ENCODE measurements around the gene PCSK6. TPM values are rescaled to one million over a fixed set of nuclear protein-coding genes. Genes with fewer than 3 reads are reported as not detected.

PCSK6 gene
- total RNA-seq, 4 donors from 2014 or later, result 12.8 to 23.2 (median 18.4) TPM

- Histone ChIP-seq H3K4me3 (no peak overlapping the region), H3K27ac (no peak overlapping the region), H3K36me3 (no peaks in the 10 kb centered on the region), H3K9me3 (peaks cover 0 to 13% (median 0%) of the 10 kb centered on the region in 3 donors), H3K4me1 (peaks cover 0 to 21% (median 9%) of the 10 kb centered on the region in 3 donors), H3K27me3 (no peaks in the 10 kb centered on the region)
- ATAC-seq, result no peak
- TF ChIP-seq, protein P1, sequence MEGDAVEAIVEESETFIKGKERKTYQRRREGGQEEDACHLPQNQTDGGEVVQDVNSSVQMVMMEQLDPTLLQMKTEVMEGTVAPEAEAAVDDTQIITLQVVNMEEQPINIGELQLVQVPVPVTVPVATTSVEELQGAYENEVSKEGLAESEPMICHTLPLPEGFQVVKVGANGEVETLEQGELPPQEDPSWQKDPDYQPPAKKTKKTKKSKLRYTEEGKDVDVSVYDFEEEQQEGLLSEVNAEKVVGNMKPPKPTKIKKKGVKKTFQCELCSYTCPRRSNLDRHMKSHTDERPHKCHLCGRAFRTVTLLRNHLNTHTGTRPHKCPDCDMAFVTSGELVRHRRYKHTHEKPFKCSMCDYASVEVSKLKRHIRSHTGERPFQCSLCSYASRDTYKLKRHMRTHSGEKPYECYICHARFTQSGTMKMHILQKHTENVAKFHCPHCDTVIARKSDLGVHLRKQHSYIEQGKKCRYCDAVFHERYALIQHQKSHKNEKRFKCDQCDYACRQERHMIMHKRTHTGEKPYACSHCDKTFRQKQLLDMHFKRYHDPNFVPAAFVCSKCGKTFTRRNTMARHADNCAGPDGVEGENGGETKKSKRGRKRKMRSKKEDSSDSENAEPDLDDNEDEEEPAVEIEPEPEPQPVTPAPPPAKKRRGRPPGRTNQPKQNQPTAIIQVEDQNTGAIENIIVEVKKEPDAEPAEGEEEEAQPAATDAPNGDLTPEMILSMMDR (IDR thresholded peaks at IDR 0.05), result no peak
- TF ChIP-seq EP300 (IDR thresholded peaks at IDR 0.05), result no peak
- no peak for TF ChIP-seq POLR2A (IDR thresholded peaks at IDR 0.05)
- TF ChIP-seq POLR2AphosphoS5 (IDR thresholded peaks at IDR 0.05), result no peak
- WGBS, 2 donors (ENCODE audit: low coverage in 1 of 2), result 74 to 75% methylated on average over 3 of the region's 3 CpGs
Observed at GRCh38 chr15:101448336-101448735, 41.2 kb downstream of the PCSK6 start.

- 73 to 88% methylated on average over 8 to 13 of the region's 20 CpGs for WGBS, 2 donors (ENCODE audit: low coverage in 1 of 2)
- TF ChIP-seq, protein P1 (IDR thresholded peaks at IDR 0.05), result no peak
- TF ChIP-seq POLR2A (IDR thresholded peaks at IDR 0.05) (no peak), EP300 (IDR thresholded peaks at IDR 0.05) (no peak), POLR2AphosphoS5 (IDR thresholded peaks at IDR 0.05) (no peak)
- no peak overlapping the region for H3K27ac ChIP-seq
Observed at GRCh38 chr15:101447561-101448071, 41.9 kb downstream of the PCSK6 start.

GRCh38 chr15:101447168-101447533 lies 42.4 kb downstream of the PCSK6 start:
- WGBS, 2 donors (ENCODE audit: low coverage in 1 of 2), result 80% methylated on average over 1 of the region's 2 CpGs; no CpG with 5 or more reads in 1 of the 2 donors
- H3K9me3 ChIP-seq, result peaks cover 0 to 13% (median 0%) of the 10 kb centered on the region in 3 donors
- no peaks in the 10 kb centered on the region for H3K27me3 ChIP-seq
- no peaks in the 10 kb centered on the region for H3K36me3 ChIP-seq
- TF ChIP-seq EP300 (IDR thresholded peaks at IDR 0.05) (no peak), POLR2A (IDR thresholded peaks at IDR 0.05) (no peak), POLR2AphosphoS5 (IDR thresholded peaks at IDR 0.05) (no peak)
- TF ChIP-seq, protein P1 (IDR thresholded peaks at IDR 0.05), result no peak
- no peak for ATAC-seq
- H3K27ac ChIP-seq, result peak overlapping the region in 1 of 4 donors; percentile 32
- peaks cover 0 to 21% (median 10%) of the 10 kb centered on the region in 3 donors for H3K4me1 ChIP-seq
- no peak overlapping the region for H3K4me3 ChIP-seq

More at GRCh38 chr15:101447561-101448071, 41.9 kb downstream of the PCSK6 start:
- no peaks in the 10 kb centered on the region for H3K36me3 ChIP-seq
- ATAC-seq, result no peak
- no peaks in the 10 kb centered on the region for H3K27me3 ChIP-seq
- no peak overlapping the region for H3K4me3 ChIP-seq
- H3K4me1 ChIP-seq, result peaks cover 0 to 21% (median 10%) of the 10 kb centered on the region in 3 donors
- peaks cover 0 to 13% (median 0%) of the 10 kb centered on the region in 3 donors for H3K9me3 ChIP-seq

DNA sequence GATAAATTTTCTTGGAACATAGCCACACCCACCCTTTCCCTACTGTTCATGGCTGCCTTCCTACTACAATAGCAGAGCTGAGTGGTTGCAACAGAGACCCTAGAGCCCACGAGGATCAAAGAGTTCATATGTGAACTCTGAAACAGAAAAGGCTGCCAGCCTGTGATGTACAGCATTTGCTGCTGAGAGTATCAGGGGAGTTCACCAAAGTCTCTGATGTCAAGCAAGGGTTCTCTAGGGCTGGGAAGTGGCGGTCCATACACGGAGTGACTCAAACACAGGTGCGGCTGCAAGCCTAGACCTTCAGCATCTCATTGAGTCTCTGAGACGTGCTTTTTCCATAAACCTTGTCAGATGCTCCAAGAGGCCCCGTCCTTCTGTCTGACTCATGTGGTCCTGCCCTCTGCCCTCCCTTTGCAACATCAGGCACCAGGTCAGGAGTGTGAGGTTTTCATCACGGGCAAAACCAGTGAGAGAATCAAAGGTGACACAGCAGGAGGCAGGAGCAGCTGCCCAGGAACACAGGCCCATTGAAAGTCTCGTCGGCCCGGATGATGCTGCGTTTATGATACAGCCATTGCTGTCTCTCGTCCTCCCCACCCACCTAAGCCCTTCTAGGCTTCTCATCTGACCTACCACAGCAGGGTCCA lies 42.9 kb downstream of the PCSK6 start:
- H3K9me3 ChIP-seq, result peaks cover 0 to 13% (median 0%) of the 10 kb centered on the region in 3 donors
- no peak overlapping the region for H3K4me3 ChIP-seq
- ATAC-seq, result peak; percentile 24
- no peak for TF ChIP-seq POLR2A (IDR thresholded peaks at IDR 0.05)
- no peak for TF ChIP-seq POLR2AphosphoS5 (IDR thresholded peaks at IDR 0.05)
- TF ChIP-seq, protein P1 (IDR thresholded peaks at IDR 0.05), result no peak
- no peak for TF ChIP-seq EP300 (IDR thresholded peaks at IDR 0.05)
- no peaks in the 10 kb centered on the region for H3K36me3 ChIP-seq
- peaks cover 0 to 21% (median 10%) of the 10 kb centered on the region in 3 donors for H3K4me1 ChIP-seq
- H3K27me3 ChIP-seq, result no peaks in the 10 kb centered on the region
- WGBS, 2 donors (ENCODE audit: low coverage in 1 of 2), result 77% methylated on average over 6 of the region's 12 CpGs; no CpG with 5 or more reads in 1 of the 2 donors
- peak overlapping the region in 2 of 4 donors; percentile 21 to 32 for H3K27ac ChIP-seq

All from gastroesophageal sphincter (tissue), 4 donors.